Activated CD8-positive, alpha-beta memory T cell treated with anti-CD3 and anti-CD28 coated beads, Interleukin-2, amount 50 U/mL, for 48 hours (primary cell): ENCODE results near the gene NGEF.

Experiments
- DNase-seq: peaks from one replicate; pipeline ENCODE4 v3.0.0-alpha.2; 2020

Gene NGEF

GRCh38 chr2:233044974-233045605 lies 32.0 kb upstream of the NGEF start:
- DNase-seq = no peak

- DNase-seq = no peak
Measured at GRCh38 chr2:233042549-233042948, 29.5 kb upstream of the NGEF start.

- no peak for DNase-seq
Measured at GRCh38 chr2:233041722-233042323, 28.8 kb upstream of the NGEF start.

- no peak for DNase-seq
Measured at GRCh38 chr2:233040571-233040970, 27.5 kb upstream of the NGEF start.

GRCh38 chr2:233039846-233040530 lies 26.9 kb upstream of the NGEF start:
- no peak for DNase-seq

GRCh38 chr2:233039212-233039845 lies 26.3 kb upstream of the NGEF start:
- DNase-seq = no peak

GRCh38 chr2:233037078-233037477 lies 24.0 kb upstream of the NGEF start:
- no peak for DNase-seq

GRCh38 chr2:233036162-233036838 lies 23.2 kb upstream of the NGEF start:
- no peak for DNase-seq

- no peak for DNase-seq
Measured at GRCh38 chr2:233035426-233036161, 22.5 kb upstream of the NGEF start.

- no peak for DNase-seq
Measured at GRCh38 chr2:233034091-233034882, 21.2 kb upstream of the NGEF start.

- DNase-seq = no peak
Measured at GRCh38 chr2:233033672-233034071, 20.6 kb upstream of the NGEF start.

GRCh38 chr2:233032551-233033320 lies 19.7 kb upstream of the NGEF start, which contains the start of gene NEU2:
TSS of gene NEU2 (plus strand) at chr2:233032672. CDS start at chr2:233032672, 0 bp downstream.
- DNase-seq = no peak

- DNase-seq = no peak
Measured at GRCh38 chr2:233031556-233032500, 18.8 kb upstream of the NGEF start.

- DNase-seq = no peak
Measured at GRCh38 chr2:233029321-233029720, 16.3 kb upstream of the NGEF start.

- DNase-seq = no peak
Measured at GRCh38 chr2:233026198-233026813, 13.2 kb upstream of the NGEF start.

- no peak for DNase-seq
Measured at GRCh38 chr2:233025706-233026105, 12.7 kb upstream of the NGEF start.

- DNase-seq = no peak
Measured at GRCh38 chr2:233023761-233024410, 10.8 kb upstream of the NGEF start.

GRCh38 chr2:233023007-233023760 lies 10.1 kb upstream of the NGEF start:
- DNase-seq = no peak
